HG03439 (cell line): Measurements from ENCODE around the gene LIX1L.

ENCODE experiments used
- ATAC-seq: cut with Tn5 transposase; IDR thresholded peaks from one replicate; pipeline ENCODE4 v1.9.1; 2021; ENCODE audit warnings: mild to moderate bottlenecking, moderate library complexity; ENCODE audit not compliant: unreplicated experiment

Gene LIX1L

DNA sequence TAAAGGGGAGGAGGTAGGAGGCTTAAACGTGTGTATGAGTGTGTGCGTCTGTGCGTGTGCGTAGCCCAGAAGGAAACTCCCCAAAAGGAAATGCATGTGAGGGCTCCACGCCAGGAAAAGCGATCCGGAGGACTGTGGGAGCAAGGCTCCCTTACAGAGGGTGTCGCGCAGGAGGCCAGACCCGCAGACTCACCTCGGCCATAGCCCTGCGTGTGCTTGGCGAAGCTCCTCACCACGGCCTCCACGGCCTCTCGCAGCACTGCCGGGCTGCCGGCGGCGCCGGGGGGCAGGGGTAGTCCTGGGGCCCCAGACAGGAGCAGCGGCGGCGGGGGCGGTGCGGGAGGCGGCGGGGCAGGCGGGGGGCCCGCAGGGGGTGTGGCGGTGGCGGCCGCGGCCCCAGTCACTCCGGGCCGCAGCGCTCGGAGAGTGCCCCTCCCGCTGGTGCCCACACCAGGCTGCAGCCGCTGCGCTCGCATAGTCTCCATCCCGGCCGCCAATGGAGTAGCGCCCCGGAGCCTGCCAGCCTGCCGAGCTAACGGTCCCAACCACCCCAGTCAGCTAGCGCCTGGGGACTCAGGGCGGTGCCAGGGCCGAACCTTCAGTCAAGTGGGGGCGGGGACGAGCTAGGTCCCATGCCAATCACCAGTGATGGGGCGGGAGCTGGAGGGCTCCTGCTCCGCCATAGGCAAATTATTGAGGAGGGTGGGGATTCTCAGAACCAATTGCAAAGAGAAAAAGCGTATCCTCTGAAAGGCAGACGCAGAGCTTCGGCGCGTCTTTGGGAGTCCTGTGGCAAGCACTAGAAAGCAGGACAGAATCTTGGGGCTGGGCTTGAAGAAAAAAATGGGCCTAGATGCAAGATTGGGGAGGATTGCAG is at the start of gene LIX1L:
Gene LIX1L (minus strand): TSS at position 575 of the 877 bp plus-strand sequence. CDS start 90 bp downstream, at position 485.
- ATAC-seq = peak; percentile 84

DNA sequence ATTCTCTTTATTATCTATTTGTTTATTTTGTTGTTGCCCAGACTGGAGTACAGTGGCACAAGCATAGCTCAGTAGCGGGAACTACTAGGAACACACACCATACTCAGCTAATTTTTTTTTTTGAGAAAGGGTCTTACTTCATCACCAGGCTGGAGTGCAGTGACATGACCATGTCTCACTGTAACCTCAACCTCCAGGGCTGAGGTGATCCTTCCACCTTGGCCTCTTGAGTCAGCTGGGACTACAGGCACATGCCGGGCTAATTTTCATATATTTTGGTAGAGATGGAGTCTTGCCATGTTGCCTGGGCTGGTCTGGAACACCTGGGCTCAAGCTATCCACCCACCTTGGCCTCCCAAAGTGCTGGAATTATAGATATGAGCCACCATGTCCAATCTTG is 43.9 kb upstream of the LIX1L start:
- ATAC-seq = no peak

DNA sequence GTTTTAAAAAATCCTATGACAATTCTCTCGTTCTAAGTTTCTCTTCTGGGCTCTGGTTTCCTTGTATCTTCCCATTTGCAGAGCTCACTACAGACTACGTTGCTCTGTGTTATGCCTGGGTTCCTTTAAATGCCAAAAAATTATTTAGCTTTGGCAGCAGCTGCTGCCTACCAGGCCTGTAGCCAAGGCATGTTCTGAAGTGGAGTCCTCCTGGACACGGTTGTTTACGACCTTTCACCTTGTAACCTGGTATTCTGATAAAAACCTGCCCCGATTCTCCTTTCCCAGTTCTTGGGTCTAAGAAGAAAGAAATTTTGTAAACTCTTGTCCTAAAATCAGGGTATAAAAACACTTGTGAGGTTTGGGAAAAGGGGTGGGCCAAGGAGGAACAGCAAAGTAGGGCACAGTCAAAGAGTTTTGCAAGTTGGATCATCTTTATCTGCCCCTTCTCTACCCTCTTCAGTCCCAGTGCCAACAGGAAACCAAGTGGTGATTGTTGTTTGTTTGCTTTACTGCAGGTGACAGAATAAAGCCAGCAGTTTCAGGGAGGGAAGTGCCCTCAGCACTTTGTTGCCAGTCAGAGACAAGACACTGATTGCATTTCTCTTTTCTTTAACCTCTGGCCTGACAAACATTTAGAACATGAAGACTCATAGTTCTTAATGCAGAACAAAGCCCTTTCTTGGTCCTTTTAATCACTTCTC is 41.7 kb upstream of the LIX1L start:
- no peak for ATAC-seq

DNA sequence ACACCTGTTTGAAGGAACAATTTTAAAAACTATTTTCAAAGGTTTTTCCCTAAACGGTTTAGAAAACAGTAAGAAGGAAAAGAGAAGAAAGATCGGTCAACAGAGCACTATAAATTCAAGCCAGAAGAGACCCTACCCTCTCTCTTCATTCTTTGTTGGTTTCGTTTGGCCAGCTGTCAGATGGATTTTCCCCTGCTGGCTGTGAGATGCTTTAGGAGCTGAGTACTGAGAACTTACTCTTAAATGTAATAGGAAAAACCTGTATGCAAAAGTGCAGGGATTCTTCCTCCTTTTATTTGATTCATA is 39.9 kb upstream of the LIX1L start:
- ATAC-seq = no peak

DNA sequence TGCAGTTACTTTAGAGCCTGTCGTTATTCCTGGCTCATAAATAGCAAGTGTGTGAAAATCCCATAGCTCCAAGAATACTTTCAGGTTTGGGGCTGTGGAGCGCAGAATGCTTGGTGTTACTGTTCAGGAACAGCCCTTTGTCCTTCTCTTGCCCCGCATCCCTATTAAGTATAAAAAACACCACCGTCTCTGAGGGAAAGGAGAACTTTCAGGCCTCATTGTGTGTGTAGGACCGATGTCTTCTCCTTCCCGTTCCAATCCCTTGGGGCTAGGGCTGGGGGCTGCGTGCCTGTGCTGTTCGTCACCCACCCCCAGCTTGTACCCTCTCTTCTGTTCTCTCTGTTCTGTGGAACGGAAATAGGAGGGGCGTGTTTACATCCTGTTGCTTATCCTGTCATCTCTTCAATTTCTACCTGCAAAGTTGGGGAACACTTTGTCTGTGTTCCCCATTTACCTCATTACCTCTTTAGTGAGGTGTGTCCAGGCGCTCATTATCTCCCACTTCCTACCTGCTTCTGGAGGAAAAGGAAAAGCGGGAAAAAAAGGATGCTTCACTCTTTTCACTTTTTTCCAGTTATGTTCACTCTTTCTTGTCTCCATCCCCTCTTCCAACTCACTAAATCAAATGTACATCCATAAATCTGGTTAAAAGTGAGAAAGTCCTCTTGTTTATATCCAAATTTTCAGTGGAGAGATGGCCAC is 39.4 kb upstream of the LIX1L start:
- ATAC-seq = peak; percentile 13

DNA sequence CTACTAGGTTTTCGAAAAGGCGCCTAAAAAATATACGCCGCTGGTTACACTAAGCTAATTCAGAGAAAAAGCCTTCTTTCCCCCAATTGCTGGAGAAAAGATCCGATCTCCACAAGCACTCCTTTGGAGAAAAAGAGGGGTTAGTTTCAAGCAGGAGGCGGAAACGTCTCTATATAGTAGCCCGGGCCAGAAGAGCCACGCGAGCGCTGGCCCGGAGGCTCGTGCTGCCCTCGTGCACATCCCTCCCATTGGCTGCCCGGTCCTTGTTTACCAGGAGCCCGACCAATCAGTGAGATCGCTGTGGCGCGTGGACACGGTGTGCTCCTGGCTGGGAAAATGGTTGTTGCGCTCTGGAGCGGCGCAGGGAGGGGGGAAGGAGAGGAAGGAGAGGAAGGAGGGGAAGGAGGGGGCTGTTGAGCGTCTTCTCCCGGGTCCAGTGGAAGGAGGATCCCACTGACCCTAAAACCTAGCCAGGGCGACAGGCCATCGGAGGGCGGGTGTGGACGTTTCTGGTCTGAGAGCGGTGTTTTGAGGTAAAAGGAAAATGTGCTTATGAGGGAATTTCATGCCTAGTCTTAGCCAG is 38.7 kb upstream of the LIX1L start, which contains the start of gene TXNIP:
Gene TXNIP (minus strand): TSS at position 147 of the 583 bp plus-strand sequence. CDS start 313 bp downstream, outside the sequence.
- ATAC-seq = peak; percentile 91

DNA sequence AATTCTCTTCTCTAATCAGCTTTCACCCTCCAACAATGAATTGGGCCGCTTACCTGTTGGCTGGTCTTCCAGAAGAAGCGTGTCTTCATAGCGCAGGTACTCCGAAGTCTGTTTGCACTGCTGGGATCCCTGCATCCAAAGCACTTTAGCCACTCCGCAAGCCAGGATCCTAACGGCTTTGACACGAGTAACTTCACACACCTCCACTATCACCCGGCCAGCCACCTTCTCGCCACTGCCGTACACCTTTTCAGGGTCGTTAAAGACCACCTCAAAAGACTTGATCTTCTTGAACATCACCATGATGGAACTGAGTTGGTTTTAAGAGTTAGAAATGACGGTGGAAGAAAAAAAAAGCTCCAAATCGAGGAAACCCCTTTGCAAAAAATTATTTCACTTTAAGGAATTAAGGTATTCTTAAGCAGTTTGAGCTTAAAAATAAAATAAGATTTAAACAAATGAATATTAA is 38.2 kb upstream of the LIX1L start:
- ATAC-seq = no peak

DNA sequence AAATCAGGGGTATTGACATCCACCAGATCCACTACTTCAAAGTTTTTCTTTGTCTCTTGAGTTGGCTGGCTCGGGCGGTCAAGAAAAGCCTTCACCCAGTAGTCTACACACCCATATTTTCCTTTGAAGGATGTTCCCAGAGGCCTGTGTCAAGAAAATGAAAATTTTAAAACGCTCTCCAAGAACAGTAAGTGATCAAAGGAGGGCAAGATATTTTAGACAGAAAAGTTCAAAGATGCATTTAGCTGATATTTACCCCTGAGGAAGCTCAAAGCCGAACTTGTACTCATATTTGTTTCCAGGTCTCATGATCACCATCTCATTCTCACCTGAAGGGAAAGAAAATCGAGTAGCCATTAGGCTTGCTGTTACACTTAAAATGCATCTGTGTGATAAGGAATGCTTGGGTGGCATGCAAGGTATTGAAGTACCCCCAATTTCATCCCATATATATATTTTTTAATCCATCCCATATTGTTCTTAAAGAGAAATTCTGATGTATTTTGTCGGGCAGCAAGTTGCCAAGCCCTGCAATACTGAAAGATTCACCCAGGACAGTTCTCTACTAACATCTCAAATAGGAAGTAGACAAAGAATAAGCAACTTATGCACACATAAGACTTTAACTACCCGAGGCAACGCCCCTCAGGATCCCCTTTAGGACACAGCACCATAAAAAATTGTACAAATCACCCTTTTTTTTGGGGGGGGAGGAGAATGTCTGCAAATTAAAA is 37.5 kb upstream of the LIX1L start:
- no peak for ATAC-seq

DNA sequence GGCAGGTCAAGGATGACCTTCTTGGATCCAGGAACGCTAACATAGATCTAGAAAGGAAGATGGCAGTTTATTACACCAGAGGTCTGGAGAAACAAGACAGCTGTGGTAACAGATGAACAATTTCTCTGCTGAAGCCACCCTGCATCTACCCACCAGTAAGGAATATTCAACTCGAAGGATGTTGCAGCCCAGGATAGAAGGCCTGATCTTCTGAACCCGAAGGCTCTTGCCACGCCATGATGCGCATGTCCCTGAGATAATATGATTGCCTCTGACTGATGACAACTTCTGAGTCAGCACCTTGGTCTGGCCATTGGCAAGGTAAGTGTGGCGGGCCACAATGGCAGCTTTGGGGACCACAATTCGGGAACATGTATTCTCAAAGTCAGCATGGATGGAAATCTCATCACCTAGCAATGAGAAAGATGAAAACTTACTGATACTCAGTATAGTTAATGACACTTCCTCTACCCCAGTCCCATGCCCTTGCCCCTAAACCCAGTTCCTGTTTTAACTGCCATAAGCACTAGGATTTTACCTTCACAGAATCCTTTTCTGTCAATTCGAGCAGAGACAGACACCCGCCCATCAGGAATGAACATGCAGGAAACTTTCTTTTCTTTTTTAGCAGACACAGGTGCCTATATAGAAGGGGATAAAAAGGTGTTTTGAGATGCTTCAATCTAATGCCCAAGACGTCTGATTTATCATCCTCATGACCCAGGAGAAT is 36.7 kb upstream of the LIX1L start:
- no peak for ATAC-seq

DNA sequence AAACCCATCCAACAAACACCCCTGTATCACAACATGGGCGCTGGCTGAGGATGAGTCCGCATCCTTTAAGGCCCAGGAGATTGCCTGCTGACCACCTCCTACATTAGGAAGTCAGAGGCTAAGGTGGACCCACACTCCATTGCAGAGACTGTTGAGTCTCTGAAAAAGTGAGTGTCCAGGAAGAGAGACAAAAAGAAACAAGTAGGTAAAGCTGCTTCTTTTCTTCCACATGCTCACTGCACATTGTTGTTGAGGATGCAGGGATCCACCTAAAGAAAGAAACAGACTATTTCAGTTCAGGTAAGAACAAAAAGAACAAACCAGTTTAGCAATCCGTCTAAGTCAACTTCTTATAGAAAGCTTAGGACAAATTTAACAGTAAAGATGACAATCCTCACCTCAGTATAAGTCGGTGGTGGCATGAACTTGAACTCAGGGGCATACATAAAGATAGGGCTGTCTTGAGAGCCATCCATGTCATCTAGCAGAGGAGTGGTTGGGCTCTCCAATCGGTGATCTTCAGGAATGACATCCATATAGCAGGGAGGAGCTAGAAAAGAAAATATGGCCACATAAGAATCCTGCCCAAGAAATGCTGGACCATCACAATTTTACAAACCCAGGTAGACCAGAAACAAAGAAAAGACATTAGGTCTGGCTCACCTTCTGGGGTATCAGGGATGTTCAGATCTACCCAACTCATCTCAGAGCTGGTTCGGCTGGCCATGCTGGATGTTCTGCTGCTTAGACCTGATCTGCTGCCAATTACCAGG is 36.0 kb upstream of the LIX1L start:
- ATAC-seq = no peak

DNA sequence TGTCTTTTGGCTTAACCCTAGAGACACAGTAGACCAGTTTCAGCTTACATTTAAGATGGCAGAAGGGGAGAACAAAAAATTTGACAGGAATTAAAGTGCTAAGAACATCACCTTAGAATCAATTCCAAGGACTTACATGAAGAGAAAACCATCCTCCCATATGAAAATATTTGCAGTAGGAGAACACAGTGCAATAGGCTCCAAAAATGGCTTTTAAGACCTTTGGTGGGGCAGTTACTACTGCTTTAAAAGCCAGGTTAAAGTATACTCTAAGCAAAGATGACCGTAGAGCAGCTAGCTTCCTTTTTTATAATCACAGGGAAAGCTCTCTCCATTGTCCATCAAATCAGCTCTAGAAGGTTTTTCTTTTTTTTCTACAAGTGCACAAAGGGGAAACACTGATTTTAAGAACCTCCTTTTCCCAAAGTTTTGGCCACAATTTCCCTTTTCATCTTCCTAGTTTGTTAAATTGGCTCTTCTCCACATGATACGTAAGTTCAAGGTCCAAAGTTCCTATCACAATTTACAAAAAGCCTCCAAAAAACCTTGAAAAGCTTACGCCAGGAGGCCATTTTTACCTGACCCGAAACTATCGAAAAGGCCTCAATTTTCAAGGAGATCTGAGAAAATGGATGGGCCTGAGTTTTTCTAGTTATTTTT is 35.3 kb upstream of the LIX1L start:
- no peak for ATAC-seq

DNA sequence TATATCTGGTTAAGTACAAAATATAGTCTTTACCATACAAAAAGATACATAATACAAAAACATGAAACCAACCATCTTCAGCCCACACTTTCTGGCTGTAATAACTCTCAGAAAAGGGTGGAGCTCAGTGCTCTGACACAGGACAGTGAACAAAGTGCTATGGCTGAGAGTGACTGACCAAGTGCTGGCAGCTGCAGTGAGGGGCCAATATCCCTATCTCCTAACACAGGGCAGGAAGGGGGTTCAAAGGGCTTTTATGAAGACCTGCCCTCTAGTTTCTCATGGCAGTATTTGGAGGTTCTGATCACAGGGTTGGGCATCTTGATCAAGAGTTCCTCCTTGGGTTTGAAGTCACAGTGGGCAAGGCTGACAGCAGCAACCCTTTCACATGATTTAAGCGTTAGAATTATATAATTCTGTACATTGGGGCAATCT is 34.7 kb upstream of the LIX1L start:
- no peak for ATAC-seq

DNA sequence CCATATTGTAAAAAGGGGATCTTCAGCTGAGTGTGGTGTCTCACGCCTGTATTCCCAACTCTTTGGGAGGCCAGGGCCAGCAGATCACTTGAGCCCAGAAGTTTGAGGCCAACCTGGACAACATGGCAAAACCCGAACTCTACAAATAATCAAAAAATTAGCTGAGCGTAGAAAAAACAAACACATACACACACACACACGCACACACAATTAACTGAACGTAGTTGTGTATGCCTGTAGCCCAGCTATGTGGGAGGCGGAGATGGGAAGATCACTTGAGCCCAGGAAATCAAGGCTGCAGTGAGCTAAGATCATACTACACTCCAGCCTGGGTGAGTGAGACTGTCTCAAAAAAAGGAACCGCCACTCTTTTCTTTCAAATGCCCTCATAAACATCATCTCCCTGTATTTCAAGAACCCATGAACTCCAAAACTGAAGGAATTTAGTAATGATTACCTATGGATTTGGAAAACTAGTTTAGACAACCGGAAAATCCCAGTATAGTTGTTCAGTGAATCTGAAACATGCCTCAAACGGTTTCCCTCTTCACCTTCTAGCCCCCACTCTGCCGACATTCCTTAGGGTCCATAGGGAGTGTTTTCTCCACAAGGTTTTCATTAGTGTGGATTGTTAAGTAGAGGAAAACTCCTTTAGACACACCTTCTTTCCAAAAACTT is 34.1 kb upstream of the LIX1L start:
- no peak for ATAC-seq

DNA sequence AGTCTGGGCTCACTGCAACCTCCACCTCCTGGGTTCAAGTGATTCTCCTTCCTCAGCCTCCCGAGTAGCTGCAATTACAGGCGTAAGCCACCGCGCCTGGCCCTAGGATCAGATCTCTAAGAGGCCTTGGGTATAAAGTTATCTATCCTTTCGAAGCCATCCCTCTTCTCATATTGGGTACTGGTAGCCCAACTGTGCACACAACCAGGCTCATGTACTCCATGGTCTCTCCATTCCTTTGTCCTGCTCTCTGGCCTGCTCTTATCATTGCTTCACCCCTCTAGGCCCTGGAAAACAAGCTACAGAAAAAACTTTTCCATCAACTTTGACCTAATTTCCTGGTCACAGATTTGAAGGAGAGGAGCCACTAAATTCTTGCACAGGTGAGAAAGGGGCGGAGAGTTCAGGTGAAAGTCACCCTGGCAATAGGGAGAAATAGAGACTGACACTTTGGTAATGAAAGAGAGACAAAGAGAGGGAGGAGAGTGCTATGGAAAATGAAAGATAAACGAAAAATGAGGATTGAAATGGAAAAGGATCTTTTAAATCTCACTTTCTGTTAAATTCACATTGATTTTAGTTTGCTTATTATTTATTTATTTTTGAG is 32.5 kb upstream of the LIX1L start:
- no peak for ATAC-seq

DNA sequence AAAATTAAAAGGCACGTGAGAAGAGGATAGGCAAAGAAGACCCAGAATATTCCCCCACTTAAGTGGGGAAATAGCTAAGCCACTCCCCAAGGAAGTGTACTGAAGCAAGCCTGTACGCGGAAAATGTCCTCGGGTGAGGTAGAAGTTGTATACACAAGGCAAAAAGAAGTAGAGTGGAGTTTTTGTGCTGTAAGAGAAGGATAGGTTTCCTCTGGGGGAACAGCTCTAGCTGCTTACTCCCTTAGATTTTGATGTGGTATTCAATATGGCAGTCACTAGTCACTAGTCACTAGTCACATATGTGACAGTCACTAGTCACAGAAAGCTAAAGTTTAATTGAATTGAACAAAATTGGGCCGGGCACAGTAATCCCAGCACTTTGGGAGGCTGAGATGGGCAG is 31.0 kb upstream of the LIX1L start:
- ATAC-seq = no peak

DNA sequence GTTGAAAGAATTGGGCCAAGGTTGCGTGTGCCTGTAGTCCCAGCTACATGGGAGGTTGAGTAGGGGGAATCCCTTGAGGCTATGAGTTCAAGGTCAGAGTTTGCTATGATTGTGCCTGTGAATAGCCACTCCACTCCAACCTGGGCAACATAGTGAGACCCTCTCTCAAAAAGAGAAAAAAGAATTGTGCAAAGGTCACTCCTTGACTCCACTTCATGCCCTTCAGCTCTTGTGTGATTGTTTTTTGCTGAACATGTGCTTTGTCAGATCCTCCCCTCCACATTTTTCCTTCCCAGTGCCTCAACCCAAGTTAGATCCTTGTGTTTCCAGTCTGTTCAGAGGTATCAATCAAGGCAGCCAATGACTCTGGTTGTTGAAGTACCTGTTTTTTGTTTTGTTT is 30.1 kb upstream of the LIX1L start:
- ATAC-seq = no peak

DNA sequence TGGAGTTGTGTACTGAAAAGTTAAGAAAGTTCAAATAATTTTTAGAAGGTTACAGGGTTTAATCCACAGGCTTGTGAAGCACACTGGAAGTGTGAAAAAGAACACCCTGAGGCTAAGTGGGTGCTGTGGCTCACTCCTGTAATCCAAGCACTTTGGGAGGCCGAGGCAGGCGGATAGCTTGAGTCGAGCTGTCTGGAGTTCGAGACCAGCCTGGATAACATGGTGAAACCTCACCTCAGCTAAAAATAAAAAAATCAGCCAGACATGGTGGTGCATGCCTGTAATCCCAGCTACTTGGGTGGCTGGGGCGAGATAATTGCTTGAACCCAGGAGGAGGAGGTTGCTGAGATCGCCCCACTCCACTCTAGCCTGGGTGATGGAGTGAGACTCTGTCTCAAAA is 28.7 kb upstream of the LIX1L start:
- ATAC-seq = no peak
